HG03439 (cell line): ENCODE data around the gene PCAT7.
"Not testable (repeated sequence)": the region's sequence is repeated elsewhere in the genome, so short reads cannot be mapped to it uniquely, and the experiment has no call there.

Experiments
- ATAC-seq: cut with Tn5 transposase; IDR thresholded peaks from one replicate; pipeline ENCODE4 v1.9.1; 2021; ENCODE audit warnings: mild to moderate bottlenecking, moderate library complexity; ENCODE audit not compliant: unreplicated experiment

PCAT7 gene

DNA sequence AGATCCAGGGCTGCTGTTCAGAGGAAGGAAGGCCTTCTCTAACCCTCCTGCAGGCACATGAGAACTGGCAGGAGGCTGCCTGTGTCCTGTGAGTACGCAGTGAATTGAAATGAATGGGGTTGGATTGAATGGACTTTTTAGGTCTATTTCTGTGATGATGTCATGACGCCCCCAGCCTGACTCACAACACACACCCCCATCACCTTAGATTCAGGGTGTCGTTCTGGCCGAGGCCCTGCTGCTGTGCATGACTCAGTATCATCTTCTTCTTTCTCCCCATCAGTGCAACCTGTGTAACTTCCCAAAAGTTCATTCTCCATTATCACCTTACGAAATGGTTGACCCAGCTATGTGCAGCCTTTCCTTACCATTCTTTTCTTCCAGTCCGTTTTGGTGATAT, 5.4 kb downstream of the PCAT7 start:
- ATAC-seq = no peak

- ATAC-seq = no peak
These were observed 8.7 kb downstream of the PCAT7 start for GRCh38 chr9:94563548-94563947.

DNA sequence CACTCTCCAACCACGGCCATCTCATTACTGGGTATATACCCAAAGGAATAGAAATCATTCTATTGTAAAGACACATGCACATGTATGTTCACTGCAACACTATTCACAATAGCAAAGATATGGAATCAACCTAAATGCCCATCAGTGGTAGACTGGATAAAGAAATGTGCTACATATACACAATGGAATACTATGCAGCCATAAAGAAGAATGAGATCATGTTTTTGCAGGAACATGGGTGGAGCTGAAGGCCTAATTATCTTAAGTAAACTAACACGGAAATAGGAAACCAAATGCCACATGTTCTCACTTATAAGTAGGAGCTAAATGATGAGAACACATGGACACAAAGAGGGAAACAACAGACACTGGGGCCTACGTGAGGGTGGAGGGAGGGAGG, 9.4 kb downstream of the PCAT7 start:
- not testable (repeated sequence) for ATAC-seq

GRCh38 chr9:94566550-94566949, 11.7 kb downstream of the PCAT7 start:
- no peak for ATAC-seq

DNA sequence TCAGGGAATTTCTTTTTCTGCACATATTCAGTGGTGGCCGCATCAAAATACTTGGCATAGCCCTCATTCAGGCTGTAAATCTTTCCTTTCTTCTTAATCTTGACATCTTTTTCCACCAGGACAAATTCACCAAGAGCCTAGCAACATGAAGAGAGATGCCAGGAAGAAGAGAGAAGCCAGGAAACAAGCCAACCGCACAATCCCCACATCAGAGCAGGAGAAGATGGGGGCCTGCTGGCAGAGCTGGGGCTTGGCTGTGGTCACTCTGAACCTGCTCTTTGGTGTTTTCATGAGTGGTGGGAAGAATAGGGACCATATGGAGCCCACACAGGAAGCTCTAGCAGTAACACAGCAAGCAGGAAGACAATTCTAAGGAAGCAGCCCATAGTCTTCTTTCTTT, 12.4 kb downstream of the PCAT7 start:
- ATAC-seq = no peak

DNA sequence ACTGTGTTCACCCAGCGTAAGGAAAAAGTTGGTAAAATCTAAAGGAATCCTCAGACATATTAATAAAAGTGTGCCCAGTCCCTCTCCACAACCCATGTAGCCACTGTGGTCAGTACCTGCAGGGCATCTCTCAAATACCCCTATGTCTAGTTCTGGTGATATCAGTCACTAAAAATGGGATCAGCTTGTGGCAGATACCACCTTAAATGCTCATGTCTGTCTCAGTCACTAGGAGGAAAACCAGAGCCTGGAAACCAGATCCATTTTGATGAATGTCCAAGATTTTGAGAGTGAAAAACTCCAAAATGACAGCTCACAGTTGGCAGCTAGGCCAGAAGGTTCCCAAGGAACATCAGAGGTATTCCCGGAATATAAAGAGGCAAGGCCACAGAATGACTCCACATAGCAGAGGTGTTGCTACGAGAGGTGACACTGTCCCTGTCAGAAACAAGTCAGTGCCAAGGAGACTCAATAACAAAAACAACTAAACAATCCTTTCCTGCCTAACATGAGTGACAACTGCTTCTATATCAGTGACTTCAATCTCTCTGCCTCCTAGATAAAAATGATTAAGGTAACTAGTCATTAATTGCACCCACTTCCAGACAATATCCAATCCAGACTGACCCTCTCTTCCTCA, 13.5 kb downstream of the PCAT7 start:
- no peak for ATAC-seq

DNA sequence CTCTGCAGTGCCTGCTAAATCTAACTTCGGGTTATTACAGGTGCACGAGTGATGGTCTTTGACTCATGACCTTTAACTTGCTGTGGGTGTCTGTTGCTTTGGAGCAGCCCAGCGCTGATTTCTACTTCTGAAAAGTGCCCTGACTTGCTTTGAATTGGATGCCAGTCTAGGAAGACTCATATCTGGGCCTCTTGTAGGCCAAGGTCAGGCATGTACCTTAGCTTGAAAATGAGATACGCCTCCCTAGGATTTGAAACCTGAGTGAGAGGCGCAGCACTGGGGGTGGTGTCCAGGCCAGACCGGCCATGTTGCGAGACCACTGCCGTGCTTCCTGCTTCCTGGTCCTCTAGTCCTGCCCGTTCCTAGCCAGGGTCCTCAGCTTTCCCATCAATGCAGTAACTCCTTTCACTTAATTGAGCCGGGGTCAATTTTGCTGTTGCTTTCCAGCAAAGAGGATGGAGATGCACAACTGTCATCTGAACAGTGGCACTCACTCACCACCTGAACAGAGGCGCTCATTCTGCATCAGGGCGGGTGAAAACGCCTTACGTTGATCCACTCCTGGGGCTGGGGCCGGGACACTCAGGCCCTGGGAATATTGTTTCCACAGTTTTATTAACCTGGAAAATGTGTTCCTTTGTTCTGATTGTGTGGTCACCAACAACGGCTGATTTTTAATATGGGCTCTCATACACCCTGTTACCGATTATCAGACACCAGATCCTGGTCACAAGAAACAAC, 14.3 kb downstream of the PCAT7 start:
- no peak for ATAC-seq

GRCh38 chr9:94576131-94576530, 21.2 kb downstream of the PCAT7 start:
- ATAC-seq = no peak

GRCh38 chr9:94577036-94577435, 22.2 kb downstream of the PCAT7 start:
- no peak for ATAC-seq

DNA sequence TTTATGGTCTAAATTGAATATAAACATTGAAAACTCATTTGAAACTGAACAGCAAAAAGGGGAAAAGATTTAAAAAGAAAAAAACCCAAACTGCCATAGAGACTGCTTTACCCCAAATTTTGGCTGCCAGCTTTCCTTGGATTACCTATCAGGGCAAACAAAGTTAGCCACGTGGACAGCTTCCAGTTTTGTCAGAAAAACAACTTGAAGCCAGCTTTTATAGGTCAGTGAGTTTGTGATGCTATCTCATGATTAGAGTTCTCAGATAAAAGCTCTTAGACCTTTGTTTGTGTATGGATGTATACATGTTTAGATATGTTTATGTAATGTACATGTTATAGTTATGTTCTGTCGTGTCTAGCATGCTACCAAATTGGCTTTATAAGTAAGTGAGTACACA, 22.7 kb downstream of the PCAT7 start:
- no peak for ATAC-seq

- no peak for ATAC-seq
These were observed 26.8 kb downstream of the PCAT7 start for GRCh38 chr9:94581728-94582127.

- no peak for ATAC-seq
These were observed 29.7 kb downstream of the PCAT7 start for GRCh38 chr9:94584555-94584954.

DNA sequence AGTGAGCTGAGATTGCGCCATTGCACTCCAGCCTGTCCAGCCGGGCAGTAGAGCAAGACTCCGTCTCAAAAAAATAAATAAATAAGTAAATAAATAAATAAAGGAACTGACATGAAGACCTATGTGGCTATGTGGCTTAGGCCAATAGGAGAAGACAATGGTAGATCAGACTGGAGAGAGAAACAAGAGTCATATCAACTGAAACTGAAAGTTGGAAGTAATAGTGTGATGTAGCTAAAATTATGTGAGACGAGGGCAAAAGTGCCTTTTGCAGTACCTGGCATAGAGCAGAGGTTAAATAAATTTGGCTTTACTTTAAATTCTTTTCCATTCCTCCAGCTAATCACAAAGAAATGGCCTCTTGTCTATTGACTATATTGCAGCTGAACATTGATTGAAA, 31.4 kb downstream of the PCAT7 start:
- no peak for ATAC-seq

GRCh38 chr9:94586814-94587213, 31.9 kb downstream of the PCAT7 start:
- no peak for ATAC-seq

GRCh38 chr9:94588681-94589080, 33.8 kb downstream of the PCAT7 start:
- ATAC-seq = no peak

DNA sequence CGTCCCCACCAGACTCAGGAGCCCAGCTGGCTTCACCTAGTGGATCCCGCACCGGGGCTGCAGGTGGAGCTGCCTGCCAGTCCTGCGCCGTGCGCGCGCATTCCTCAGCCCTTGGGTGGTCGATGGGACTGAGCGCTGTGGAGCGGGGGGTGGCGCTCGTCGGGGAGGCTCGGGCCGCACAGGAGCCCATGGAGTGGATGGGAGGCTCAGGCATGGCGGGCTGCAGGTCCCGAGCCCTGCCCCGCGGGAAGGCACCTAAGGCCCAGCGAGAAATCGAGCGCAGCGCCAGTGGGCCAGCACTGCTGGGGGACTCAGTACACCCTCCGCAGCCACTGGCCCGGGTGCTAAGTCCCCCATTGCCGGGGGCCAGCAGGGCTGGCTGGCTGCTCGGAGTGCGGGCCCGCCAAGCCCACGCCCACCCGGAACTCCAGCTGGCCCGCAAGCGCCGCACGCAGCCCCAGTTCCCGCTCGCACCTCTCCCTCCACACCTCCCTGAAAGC, 36.2 kb downstream of the PCAT7 start:
- not testable (repeated sequence) for ATAC-seq

GRCh38 chr9:94591876-94592275, 37.0 kb downstream of the PCAT7 start:
- ATAC-seq = no peak

DNA sequence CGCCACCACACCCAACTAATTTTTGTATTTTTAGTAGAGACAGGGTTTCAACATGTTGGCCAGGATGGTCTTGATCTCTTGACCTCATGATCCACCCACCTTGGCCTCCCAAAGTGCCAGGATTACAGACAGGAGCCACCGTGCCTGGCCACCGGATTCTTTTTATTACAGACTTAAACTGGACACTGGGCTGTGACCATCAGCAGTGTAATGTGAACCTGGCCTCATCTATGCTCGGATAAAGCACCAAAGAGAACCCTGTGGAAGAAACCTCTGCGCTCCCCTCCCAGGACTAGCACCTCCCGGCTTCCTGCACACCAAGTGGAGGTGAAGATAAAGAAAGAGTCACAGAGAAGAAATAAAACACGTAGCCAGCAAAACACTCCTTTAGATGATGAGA, 37.8 kb downstream of the PCAT7 start:
- ATAC-seq = not testable (repeated sequence)

GRCh38 chr9:94593459-94594345, 38.8 kb downstream of the PCAT7 start, which contains the start of gene FBP2:
Gene FBP2 (minus strand): TSS chr9:94593824. CDS start chr9:94593726, 98 bp downstream.
- ATAC-seq = no peak

- ATAC-seq = no peak
These were observed 44.2 kb downstream of the PCAT7 start for GRCh38 chr9:94599102-94599501.

- ATAC-seq = no peak
These were observed 45.4 kb downstream of the PCAT7 start for GRCh38 chr9:94600258-94600657.
